Thoracic aorta (tissue), 2 donors: Measurements from ENCODE around the gene SENP2. TPM values are rescaled to one million over a fixed set of nuclear protein-coding genes. Genes with fewer than 3 reads are reported as not detected.

Experiments
- ATAC-seq: fragments of 150-250 bp; one replicate; pipeline ENCODE4 v1.8.0; 2017; ENCODE audit warnings: low read depth; ENCODE audit not compliant: insufficient number of reproducible peaks, low FRiP score
- DNase-seq: peaks from one replicate; pipeline ENCODE4 v3.0.0-alpha.2; 2020; ENCODE audit warnings: low spot score
- H3K27ac ChIP-seq, 2 donors: fragments of 200-600 bp; sonication (generic); 1 replicate in 1 of 2; 2 replicates in 1 of 2; pipeline ENCODE4 v1.5.1; 2016; ENCODE audit warnings: mild to moderate bottlenecking in 2 of 2, moderate library complexity in 2 of 2
- H3K27me3 ChIP-seq: fragments of 200-600 bp; sonication (generic); replicated peaks from 2 replicates; pipeline ENCODE4 v1.6.0; 2016; ENCODE audit warnings: mild to moderate bottlenecking; ENCODE audit not compliant: insufficient read depth
- H3K36me3 ChIP-seq: fragments of 200-600 bp; sonication (generic); one replicate; pipeline ENCODE4 v1.5.1; 2016
- H3K4me1 ChIP-seq, 2 donors: fragments of 200-600 bp; sonication (generic); 1 replicate in 1 of 2; 2 replicates in 1 of 2; pipeline versions ENCODE4 v1.5.1 to v1.6.0; 2016; ENCODE audit warnings: low read depth in 2 of 2, mild to moderate bottlenecking in 1 of 2; ENCODE audit not compliant: control insufficient read depth in 1 of 2
- H3K4me3 ChIP-seq: fragments of 200-600 bp; sonication (generic); 2 replicates; pipeline ENCODE4 v1.5.1; 2016; ENCODE audit warnings: mild to moderate bottlenecking
- H3K9me3 ChIP-seq: fragments of 200-600 bp; sonication (generic); 2 replicates; pipeline ENCODE4 v1.5.1; 2016
- total RNA-seq, 2 donors: library from RNA; depleted of rRNA; stranded (reverse); fragments of >200 nt; gene quantifications; one replicate each; pipeline versions ENCODE4 v1.1.0 to v1.2.3, GENCODE V29; 2016
- TF ChIP-seq, protein P1 (sequence below): fragments of 200-600 bp; sonication (generic); IDR thresholded peaks from one replicate; pipeline ENCODE4 v1.5.1; 2019; ENCODE audit warnings: antibody characterized with exemption

The SENP2 gene
- total RNA-seq, 2 donors from 2014 or later = 23.2 to 49.0 TPM

DNA sequence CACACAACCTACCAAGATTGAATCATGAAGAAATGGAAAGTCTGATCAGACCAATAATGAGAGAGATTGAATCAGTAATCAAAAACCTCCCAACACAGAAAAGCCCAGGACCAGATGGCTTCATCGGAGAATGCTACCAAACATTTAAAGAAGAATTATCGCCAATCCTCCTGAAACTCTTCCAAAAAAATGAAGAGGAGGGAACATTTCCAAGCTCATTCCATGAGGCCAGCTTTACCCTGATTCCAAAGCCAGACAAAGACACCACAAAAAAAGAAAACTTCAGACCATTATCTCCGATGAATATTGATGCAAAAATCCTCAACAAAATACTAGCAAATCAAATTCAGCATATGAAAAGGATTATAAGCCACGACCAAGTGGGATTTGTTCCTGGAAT lies 94.1 kb downstream of the SENP2 start:
- no peak for DNase-seq
- Histone ChIP-seq H3K9me3 (peaks cover 8% of the 10 kb centered on the region), H3K4me3 (no peak overlapping the region), H3K4me1 (no peaks in the 10 kb centered on the region), H3K27ac (no peak overlapping the region), H3K36me3 (no peaks in the 10 kb centered on the region), H3K27me3 (no peaks in the 10 kb centered on the region)
- TF ChIP-seq, protein P1, sequence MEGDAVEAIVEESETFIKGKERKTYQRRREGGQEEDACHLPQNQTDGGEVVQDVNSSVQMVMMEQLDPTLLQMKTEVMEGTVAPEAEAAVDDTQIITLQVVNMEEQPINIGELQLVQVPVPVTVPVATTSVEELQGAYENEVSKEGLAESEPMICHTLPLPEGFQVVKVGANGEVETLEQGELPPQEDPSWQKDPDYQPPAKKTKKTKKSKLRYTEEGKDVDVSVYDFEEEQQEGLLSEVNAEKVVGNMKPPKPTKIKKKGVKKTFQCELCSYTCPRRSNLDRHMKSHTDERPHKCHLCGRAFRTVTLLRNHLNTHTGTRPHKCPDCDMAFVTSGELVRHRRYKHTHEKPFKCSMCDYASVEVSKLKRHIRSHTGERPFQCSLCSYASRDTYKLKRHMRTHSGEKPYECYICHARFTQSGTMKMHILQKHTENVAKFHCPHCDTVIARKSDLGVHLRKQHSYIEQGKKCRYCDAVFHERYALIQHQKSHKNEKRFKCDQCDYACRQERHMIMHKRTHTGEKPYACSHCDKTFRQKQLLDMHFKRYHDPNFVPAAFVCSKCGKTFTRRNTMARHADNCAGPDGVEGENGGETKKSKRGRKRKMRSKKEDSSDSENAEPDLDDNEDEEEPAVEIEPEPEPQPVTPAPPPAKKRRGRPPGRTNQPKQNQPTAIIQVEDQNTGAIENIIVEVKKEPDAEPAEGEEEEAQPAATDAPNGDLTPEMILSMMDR = no peak
- ATAC-seq = no peak

Other genes starting within 250 kb of the SENP2 start
- gene MAP3K13, start 223.2 kb upstream of the SENP2 start, total RNA-seq = 10 to 100 TPM; 17.3 to 21.9 TPM
- gene TMEM41A, start 87.3 kb upstream of the SENP2 start, total RNA-seq = 10 to 100 TPM; 10.8 to 17.0 TPM
- gene LIPH, start 33.7 kb upstream of the SENP2 start, total RNA-seq = 1 to 10 TPM; 2.0 to 4.5 TPM
- gene IGF2BP2, start 238.7 kb downstream of the SENP2 start, total RNA-seq = 1 to 10 TPM; 2.6 to 2.7 TPM